Chondrocyte (in vitro differentiated cells): ENCODE results near the gene RTN1. TPM values are rescaled to one million over a fixed set of nuclear protein-coding genes. Genes with fewer than 3 reads are reported as not detected.

ENCODE experiments used
- DNase-seq: peaks from one replicate; pipeline ENCODE4 v3.0.0; 2021; ENCODE audit warnings: mixed read lengths, low spot score
- H3K27ac Mint-ChIP-seq: one replicate; pipeline ENCODE4 v1.8.0; 2021; ENCODE audit warnings: mild to moderate bottlenecking, moderate library complexity, mixed read lengths; ENCODE audit not compliant: unreplicated experiment
- H3K27me3 Mint-ChIP-seq: 2 replicates; pipeline ENCODE4 v1.8.0; 2021; ENCODE audit warnings: low read depth, mixed read lengths
- H3K36me3 Mint-ChIP-seq: 2 replicates; pipeline ENCODE4 v1.8.0; 2021; ENCODE audit warnings: low read depth, mixed read lengths
- H3K4me1 Mint-ChIP-seq: 2 replicates; pipeline ENCODE4 v1.8.0; 2021; ENCODE audit warnings: low read depth, mild to moderate bottlenecking, mixed read lengths
- H3K4me3 Mint-ChIP-seq: one replicate; pipeline ENCODE4 v1.8.0; 2021; ENCODE audit warnings: mild to moderate bottlenecking, moderate library complexity, mixed read lengths; ENCODE audit not compliant: unreplicated experiment
- H3K9me3 Mint-ChIP-seq: 2 replicates; pipeline ENCODE4 v1.8.0; 2021; ENCODE audit warnings: low read depth, mixed read lengths
- total RNA-seq: library from RNA; stranded (reverse); gene quantifications from 3 replicates; pipeline ENCODE4 v1.2.1, GENCODE V29; 2021
- TF ChIP-seq, protein P1 (sequence below): fragments of 200-600 bp; sonication (generic); IDR thresholded peaks from 2 replicates; pipeline ENCODE4 v1.5.0; 2021; ENCODE audit warnings: antibody characterized with exemption, mild to moderate bottlenecking, moderate library complexity

RTN1 gene
- total RNA-seq, 1 donor from 2014 or later: 0.32 TPM

DNA sequence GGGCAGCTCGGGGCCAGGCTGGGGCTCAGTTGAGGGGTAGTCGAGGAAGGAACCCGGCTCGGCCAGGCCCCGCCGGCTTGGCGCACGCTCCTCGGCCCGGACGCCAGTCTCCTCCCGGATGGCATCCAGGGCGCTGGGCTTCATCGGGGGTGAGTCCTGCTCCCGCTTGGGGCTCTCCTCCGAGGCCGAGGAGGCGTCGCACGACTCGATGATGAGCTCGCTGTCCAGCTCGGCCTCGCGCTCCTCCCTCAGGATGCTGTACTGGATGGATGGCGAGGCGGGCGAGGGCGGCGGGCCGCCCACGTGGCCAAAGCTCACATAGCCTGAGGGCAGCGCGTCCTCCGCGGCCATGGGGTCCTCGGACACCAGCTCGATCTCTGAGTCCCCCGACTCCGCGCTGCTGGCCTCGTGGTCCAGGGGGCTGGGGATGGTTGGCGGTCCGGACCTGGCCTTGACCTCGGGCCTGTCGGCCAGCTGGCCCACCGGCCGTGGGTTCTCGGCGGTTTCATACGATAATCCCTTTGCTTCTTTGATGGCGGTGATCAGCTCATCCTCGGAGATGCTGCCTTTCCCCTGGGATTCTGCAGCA is 143.4 kb downstream of the RTN1 start:
- Mint-ChIP-seq H3K36me3 (no peaks in the 10 kb centered on the region), H3K4me3 (no peak overlapping the region), H3K27me3 (peaks cover 4% of the 10 kb centered on the region), H3K27ac (no peak overlapping the region), H3K4me1 (no peaks in the 10 kb centered on the region), H3K9me3 (no peaks in the 10 kb centered on the region)
- TF ChIP-seq, protein P1, sequence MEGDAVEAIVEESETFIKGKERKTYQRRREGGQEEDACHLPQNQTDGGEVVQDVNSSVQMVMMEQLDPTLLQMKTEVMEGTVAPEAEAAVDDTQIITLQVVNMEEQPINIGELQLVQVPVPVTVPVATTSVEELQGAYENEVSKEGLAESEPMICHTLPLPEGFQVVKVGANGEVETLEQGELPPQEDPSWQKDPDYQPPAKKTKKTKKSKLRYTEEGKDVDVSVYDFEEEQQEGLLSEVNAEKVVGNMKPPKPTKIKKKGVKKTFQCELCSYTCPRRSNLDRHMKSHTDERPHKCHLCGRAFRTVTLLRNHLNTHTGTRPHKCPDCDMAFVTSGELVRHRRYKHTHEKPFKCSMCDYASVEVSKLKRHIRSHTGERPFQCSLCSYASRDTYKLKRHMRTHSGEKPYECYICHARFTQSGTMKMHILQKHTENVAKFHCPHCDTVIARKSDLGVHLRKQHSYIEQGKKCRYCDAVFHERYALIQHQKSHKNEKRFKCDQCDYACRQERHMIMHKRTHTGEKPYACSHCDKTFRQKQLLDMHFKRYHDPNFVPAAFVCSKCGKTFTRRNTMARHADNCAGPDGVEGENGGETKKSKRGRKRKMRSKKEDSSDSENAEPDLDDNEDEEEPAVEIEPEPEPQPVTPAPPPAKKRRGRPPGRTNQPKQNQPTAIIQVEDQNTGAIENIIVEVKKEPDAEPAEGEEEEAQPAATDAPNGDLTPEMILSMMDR: no peak
- peak; percentile 88 for DNase-seq

DNA sequence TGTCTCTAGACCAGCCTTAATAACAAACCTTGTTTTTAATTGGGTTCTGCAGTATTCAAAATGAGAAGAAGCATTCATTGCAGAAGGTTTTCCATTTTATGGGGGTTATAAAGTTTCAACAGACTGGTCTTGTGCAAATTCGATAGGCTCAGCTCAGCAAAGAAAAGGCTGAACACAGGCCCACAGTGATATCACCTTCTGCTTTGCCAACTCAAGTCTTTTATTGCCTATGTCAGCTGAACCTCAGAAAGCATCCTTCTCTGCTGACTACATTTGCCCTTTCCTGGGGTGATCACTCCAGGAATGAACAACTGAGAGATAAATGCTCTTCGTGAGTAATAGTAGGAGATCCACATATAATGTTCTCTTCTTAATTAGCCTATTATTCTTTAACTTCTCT is 159.5 kb downstream of the RTN1 start:
- H3K9me3 Mint-ChIP-seq: no peaks in the 10 kb centered on the region
- H3K4me3 Mint-ChIP-seq: no peak overlapping the region
- H3K36me3 Mint-ChIP-seq: no peaks in the 10 kb centered on the region
- H3K27ac Mint-ChIP-seq: no peak overlapping the region
- TF ChIP-seq, protein P1: no peak
- H3K4me1 Mint-ChIP-seq: no peaks in the 10 kb centered on the region
- peaks cover 23% of the 10 kb centered on the region for H3K27me3 Mint-ChIP-seq
- DNase-seq: no peak

DNA sequence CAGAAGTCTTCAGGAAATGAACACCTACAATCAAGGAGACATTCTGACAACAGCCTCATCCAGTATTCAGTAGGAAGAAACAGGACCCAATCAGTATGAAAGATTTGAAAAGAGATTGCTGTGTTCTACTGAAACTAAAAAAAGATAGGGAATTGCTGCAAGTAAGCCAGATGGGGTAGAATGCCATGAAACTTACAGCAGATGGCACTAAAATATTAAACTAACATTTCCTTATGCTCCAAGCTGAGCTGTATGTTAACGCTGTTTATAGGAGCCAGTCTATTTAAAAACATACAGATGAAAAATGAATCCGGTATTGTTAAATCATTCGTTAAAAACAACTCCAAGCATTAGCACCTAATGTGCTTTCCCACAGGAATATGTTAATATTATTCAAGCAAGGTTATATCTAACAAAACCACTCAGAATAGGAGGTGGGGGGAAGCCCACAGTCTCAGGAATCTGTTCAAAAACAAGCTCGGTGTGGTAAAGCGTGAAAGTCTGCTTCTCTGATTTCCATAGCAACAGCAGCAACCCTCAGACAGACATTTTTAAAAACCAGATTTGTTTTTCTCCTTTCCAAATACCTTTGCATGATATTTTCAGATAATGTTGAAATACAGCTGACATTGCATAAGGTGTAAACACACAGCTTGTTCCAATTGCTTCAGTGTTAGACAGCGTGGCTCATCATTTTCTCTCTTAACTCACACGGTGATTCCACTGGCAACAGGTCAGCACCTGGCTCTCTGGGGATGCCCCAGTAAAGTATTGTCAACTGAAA is 162.6 kb downstream of the RTN1 start:
- H3K4me3 Mint-ChIP-seq: no peak overlapping the region
- peaks cover 4% of the 10 kb centered on the region for H3K9me3 Mint-ChIP-seq
- no peak overlapping the region for H3K27ac Mint-ChIP-seq
- H3K36me3 Mint-ChIP-seq: no peaks in the 10 kb centered on the region
- H3K27me3 Mint-ChIP-seq: peaks cover 29% of the 10 kb centered on the region
- no peaks in the 10 kb centered on the region for H3K4me1 Mint-ChIP-seq
- no peak for DNase-seq
- TF ChIP-seq, protein P1: peak; percentile 50

DNA sequence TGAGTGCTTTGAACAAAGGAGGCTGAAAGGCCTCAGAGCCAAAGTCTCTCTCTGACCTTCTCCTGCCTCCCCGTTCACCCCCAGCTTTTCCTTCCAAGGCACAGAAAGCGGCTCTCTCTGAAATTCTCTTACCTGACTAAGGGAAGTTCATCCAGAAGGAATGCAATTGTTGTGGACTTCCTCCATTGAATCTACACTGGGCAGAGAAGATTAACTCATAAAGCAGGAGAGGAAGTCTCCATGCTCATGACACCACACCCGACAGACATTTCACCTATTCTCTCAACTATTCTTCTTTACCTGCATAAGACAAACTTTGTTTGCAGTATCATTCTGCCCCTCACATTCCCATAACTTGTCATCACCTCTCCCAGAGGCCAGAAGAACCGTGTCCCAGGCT is 164.7 kb downstream of the RTN1 start:
- Mint-ChIP-seq H3K27me3 (peaks cover 29% of the 10 kb centered on the region), H3K4me3 (no peak overlapping the region), H3K27ac (no peak overlapping the region), H3K4me1 (no peaks in the 10 kb centered on the region), H3K9me3 (peaks cover 16% of the 10 kb centered on the region), H3K36me3 (no peaks in the 10 kb centered on the region)
- DNase-seq: no peak
- TF ChIP-seq, protein P1: no peak

DNA sequence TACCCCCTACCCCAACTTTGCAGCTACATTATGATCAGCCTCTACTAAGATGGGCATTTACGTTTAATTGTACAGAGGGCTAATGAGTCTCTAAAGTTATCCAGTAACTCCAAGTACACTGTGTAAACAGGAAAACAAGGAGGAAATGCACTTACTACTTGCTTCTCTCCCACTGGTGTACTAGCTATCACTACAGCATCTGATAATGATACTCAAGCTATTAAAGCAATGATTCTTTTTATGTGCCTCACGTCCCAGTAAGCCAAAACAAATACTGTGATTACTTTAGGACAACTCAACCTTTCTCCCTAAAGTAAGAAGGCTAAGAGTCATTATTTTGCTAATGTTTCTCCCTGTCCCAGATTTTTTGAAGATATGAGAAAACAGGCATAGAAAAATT is 165.3 kb downstream of the RTN1 start:
- no peaks in the 10 kb centered on the region for H3K36me3 Mint-ChIP-seq
- no peak overlapping the region for H3K27ac Mint-ChIP-seq
- TF ChIP-seq, protein P1: no peak
- peaks cover 17% of the 10 kb centered on the region for H3K9me3 Mint-ChIP-seq
- no peak for DNase-seq
- peaks cover 27% of the 10 kb centered on the region for H3K27me3 Mint-ChIP-seq
- H3K4me1 Mint-ChIP-seq: no peaks in the 10 kb centered on the region
- no peak overlapping the region for H3K4me3 Mint-ChIP-seq
